ENCODE data around the gene NCOA1. TPM values are rescaled to one million over a fixed set of nuclear protein-coding genes. Genes with fewer than 3 reads are reported as not detected.

Gene NCOA1
- total and polyA plus RNA-seq, 4 donors, result 6.5 to 26.6 (median 16.3) TPM

- 95% methylated on average over 4 of the region's 4 CpGs for WGBS
- no peak overlapping the region for H3K27ac ChIP-seq (ENCODE audit: low read depth in 1 of 2, low read length in 2 of 2)
- peaks cover 4 to 28% (median 12%) of the 10 kb centered on the region in 4 donors for H3K4me1 ChIP-seq (ENCODE audit: control insufficient read depth in 4 of 4, insufficient read depth in 4 of 4, low read length in 3 of 4)
- no peak overlapping the region for H3K4me3 ChIP-seq (ENCODE audit: low read depth in 1 of 3, low read length in 3 of 3)
- no peaks in the 10 kb centered on the region for H3K9me3 ChIP-seq (ENCODE audit: control insufficient read depth in 4 of 4, low read length in 3 of 4)
- no peaks in the 10 kb centered on the region for H3K27me3 ChIP-seq (ENCODE audit: control insufficient read depth in 4 of 4, insufficient read depth in 4 of 4, low read length in 3 of 4)
- H3K36me3 ChIP-seq (ENCODE audit: control insufficient read depth in 4 of 4, insufficient read depth in 3 of 4, low read depth in 1 of 4, low read length in 3 of 4), result no peaks in the 10 kb centered on the region
- TF ChIP-seq, protein P1, sequence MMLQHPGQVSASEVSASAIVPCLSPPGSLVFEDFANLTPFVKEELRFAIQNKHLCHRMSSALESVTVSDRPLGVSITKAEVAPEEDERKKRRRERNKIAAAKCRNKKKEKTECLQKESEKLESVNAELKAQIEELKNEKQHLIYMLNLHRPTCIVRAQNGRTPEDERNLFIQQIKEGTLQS (IDR thresholded peaks at IDR 0.05), result no peak
- TF ChIP-seq FOXA1 (IDR thresholded peaks at IDR 0.05), result no peak
- no peak for TF ChIP-seq SP1 (IDR thresholded peaks at IDR 0.05)
- TF ChIP-seq GABPA (IDR thresholded peaks at IDR 0.05 in 1 of 2, conservative IDR thresholded peaks at IDR 0.05 in 1 of 2), result no peak
- no peak for TF ChIP-seq EGR1 (IDR thresholded peaks at IDR 0.05; ENCODE audit: low read depth in 2 of 2)
- TF ChIP-seq, protein P2, sequence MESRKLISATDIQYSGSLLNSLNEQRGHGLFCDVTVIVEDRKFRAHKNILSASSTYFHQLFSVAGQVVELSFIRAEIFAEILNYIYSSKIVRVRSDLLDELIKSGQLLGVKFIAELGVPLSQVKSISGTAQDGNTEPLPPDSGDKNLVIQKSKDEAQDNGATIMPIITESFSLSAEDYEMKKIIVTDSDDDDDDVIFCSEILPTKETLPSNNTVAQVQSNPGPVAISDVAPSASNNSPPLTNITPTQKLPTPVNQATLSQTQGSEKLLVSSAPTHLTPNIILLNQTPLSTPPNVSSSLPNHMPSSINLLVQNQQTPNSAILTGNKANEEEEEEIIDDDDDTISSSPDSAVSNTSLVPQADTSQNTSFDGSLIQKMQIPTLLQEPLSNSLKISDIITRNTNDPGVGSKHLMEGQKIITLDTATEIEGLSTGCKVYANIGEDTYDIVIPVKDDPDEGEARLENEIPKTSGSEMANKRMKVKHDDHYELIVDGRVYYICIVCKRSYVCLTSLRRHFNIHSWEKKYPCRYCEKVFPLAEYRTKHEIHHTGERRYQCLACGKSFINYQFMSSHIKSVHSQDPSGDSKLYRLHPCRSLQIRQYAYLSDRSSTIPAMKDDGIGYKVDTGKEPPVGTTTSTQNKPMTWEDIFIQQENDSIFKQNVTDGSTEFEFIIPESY (IDR thresholded peaks at IDR 0.05), result no peak
- TF ChIP-seq RAD21 (IDR thresholded peaks at IDR 0.05), result no peak
- no peak for TF ChIP-seq NR2F2 (IDR thresholded peaks at IDR 0.05)
- no peak for TF ChIP-seq JUND (IDR thresholded peaks at IDR 0.05)
- TF ChIP-seq YY1 (IDR thresholded peaks at IDR 0.05), result no peak
- TF ChIP-seq HNF4G (IDR thresholded peaks at IDR 0.05), result no peak
- TF ChIP-seq FOXA2 (IDR thresholded peaks at IDR 0.05), result no peak
- TF ChIP-seq HNF4A (conservative IDR thresholded peaks at IDR 0.05), result no peak
- no peak for DNase-seq (ENCODE audit: low spot score)
- no peak overlapping the region for H3K9ac ChIP-seq (ENCODE audit: low read depth in 1 of 2, low read length in 2 of 2)
Measured at GRCh38 chr2:24495451-24495850, 4.4 kb downstream of the NCOA1 start.

GRCh38 chr2:24496959-24497358 lies 5.9 kb downstream of the NCOA1 start:
- Histone ChIP-seq H3K4me3 (ENCODE audit: low read depth in 1 of 3, low read length in 3 of 3) (no peak overlapping the region), H3K4me1 (ENCODE audit: control insufficient read depth in 4 of 4, insufficient read depth in 4 of 4, low read length in 3 of 4) (peaks cover 7 to 28% (median 12%) of the 10 kb centered on the region in 4 donors)

More at GRCh38 chr2:24496959-24497358, 5.9 kb downstream of the NCOA1 start:
- DNase-seq (ENCODE audit: low spot score), result no peak
- 77% methylated on average over 4 of the region's 4 CpGs for WGBS
- Histone ChIP-seq H3K27ac (ENCODE audit: low read depth in 1 of 2, low read length in 2 of 2) (no peak overlapping the region), H3K9ac (ENCODE audit: low read depth in 1 of 2, low read length in 2 of 2) (no peak overlapping the region), H3K9me3 (ENCODE audit: control insufficient read depth in 4 of 4, low read length in 3 of 4) (no peaks in the 10 kb centered on the region), H3K27me3 (ENCODE audit: control insufficient read depth in 4 of 4, insufficient read depth in 4 of 4, low read length in 3 of 4) (no peaks in the 10 kb centered on the region), H3K36me3 (ENCODE audit: control insufficient read depth in 4 of 4, insufficient read depth in 3 of 4, low read depth in 1 of 4, low read length in 3 of 4) (no peaks in the 10 kb centered on the region)
- TF ChIP-seq, protein P1 (IDR thresholded peaks at IDR 0.05), result no peak
- TF ChIP-seq FOXA1 (IDR thresholded peaks at IDR 0.05), result no peak
- TF ChIP-seq YY1 (IDR thresholded peaks at IDR 0.05), result no peak
- TF ChIP-seq HNF4G (IDR thresholded peaks at IDR 0.05), result no peak
- TF ChIP-seq NR2F2 (IDR thresholded peaks at IDR 0.05), result no peak
- TF ChIP-seq, protein P2 (IDR thresholded peaks at IDR 0.05), result no peak
- TF ChIP-seq, protein P3, sequence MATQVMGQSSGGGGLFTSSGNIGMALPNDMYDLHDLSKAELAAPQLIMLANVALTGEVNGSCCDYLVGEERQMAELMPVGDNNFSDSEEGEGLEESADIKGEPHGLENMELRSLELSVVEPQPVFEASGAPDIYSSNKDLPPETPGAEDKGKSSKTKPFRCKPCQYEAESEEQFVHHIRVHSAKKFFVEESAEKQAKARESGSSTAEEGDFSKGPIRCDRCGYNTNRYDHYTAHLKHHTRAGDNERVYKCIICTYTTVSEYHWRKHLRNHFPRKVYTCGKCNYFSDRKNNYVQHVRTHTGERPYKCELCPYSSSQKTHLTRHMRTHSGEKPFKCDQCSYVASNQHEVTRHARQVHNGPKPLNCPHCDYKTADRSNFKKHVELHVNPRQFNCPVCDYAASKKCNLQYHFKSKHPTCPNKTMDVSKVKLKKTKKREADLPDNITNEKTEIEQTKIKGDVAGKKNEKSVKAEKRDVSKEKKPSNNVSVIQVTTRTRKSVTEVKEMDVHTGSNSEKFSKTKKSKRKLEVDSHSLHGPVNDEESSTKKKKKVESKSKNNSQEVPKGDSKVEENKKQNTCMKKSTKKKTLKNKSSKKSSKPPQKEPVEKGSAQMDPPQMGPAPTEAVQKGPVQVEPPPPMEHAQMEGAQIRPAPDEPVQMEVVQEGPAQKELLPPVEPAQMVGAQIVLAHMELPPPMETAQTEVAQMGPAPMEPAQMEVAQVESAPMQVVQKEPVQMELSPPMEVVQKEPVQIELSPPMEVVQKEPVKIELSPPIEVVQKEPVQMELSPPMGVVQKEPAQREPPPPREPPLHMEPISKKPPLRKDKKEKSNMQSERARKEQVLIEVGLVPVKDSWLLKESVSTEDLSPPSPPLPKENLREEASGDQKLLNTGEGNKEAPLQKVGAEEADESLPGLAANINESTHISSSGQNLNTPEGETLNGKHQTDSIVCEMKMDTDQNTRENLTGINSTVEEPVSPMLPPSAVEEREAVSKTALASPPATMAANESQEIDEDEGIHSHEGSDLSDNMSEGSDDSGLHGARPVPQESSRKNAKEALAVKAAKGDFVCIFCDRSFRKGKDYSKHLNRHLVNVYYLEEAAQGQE (IDR thresholded peaks at IDR 0.05), result no peak
- no peak for TF ChIP-seq GABPA (IDR thresholded peaks at IDR 0.05 in 1 of 2, conservative IDR thresholded peaks at IDR 0.05 in 1 of 2)
- no peak for TF ChIP-seq SP1 (IDR thresholded peaks at IDR 0.05)
- TF ChIP-seq, protein P4, sequence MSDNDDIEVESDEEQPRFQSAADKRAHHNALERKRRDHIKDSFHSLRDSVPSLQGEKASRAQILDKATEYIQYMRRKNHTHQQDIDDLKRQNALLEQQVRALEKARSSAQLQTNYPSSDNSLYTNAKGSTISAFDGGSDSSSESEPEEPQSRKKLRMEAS (IDR thresholded peaks at IDR 0.05), result no peak
- TF ChIP-seq, protein P5, sequence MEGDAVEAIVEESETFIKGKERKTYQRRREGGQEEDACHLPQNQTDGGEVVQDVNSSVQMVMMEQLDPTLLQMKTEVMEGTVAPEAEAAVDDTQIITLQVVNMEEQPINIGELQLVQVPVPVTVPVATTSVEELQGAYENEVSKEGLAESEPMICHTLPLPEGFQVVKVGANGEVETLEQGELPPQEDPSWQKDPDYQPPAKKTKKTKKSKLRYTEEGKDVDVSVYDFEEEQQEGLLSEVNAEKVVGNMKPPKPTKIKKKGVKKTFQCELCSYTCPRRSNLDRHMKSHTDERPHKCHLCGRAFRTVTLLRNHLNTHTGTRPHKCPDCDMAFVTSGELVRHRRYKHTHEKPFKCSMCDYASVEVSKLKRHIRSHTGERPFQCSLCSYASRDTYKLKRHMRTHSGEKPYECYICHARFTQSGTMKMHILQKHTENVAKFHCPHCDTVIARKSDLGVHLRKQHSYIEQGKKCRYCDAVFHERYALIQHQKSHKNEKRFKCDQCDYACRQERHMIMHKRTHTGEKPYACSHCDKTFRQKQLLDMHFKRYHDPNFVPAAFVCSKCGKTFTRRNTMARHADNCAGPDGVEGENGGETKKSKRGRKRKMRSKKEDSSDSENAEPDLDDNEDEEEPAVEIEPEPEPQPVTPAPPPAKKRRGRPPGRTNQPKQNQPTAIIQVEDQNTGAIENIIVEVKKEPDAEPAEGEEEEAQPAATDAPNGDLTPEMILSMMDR (IDR thresholded peaks at IDR 0.05; ENCODE audit: low read depth, low read length, missing input control), result no peak
- TF ChIP-seq RXRA (IDR thresholded peaks at IDR 0.05), result no peak
- no peak for TF ChIP-seq RAD21 (IDR thresholded peaks at IDR 0.05)
- TF ChIP-seq TAF1 (conservative IDR thresholded peaks at IDR 0.05), result no peak

All from liver (tissue), 9 donors.